K562 (cell line): ENCODE results near the gene PPFIA3. TPM values are rescaled to one million over a fixed set of nuclear protein-coding genes. Genes with fewer than 3 reads are reported as not detected.

Source experiments
- GABPB2 ChIP-seq: fragments of 250-450 bp; sonication (Bioruptor Pico); conservative IDR thresholded peaks from 2 replicates; pipeline ENCODE4 v1.5.1; 2021; ENCODE audit warnings: mild to moderate bottlenecking
- HDAC3 ChIP-seq: fragments of 450-650 bp; IDR thresholded peaks from 2 replicates; pipeline ENCODE4 v1.6.1; 2018; ENCODE audit warnings: borderline replicate concordance, mild to moderate bottlenecking, moderate library complexity; ENCODE audit not compliant: partially characterized antibody
- HDGF ChIP-seq: fragments of 450-650 bp; IDR thresholded peaks from 2 replicates; pipeline ENCODE4 v1.6.1; 2016
- MAX ChIP-seq: sonication (generic); formaldehyde crosslinking; IDR thresholded peaks from 2 replicates; pipeline ENCODE4 v1.9.0; 2022; ENCODE audit warnings: mild to moderate bottlenecking, missing genetic modification reagents
- MAZ ChIP-seq, 2 experiments: fragments of 450-650 bp in 1 of 2; sonication (generic) in 1 of 2; formaldehyde crosslinking; IDR thresholded peaks in 1 of 2; conservative IDR thresholded peaks in 1 of 2; 2 replicates each; pipeline versions ENCODE4 v1.4.0 to v1.5.0; 2020; ENCODE audit warnings: mild to moderate bottlenecking in 1 of 2, missing genetic modification reagents in 1 of 2
- PTBP1 ChIP-seq: fragments of 200-400 bp; formaldehyde crosslinking; IDR thresholded peaks from 2 replicates; pipeline ENCODE4 v1.6.1; 2017; ENCODE audit warnings: low read depth, low read length
- PTTG1 ChIP-seq: fragments of 450-650 bp; IDR thresholded peaks from 2 replicates; pipeline ENCODE4 v1.6.1; 2016; ENCODE audit warnings: low read depth, mild to moderate bottlenecking, missing genetic modification characterization, missing compliant biosample characterization
- SFPQ ChIP-seq: fragments of 200-400 bp; formaldehyde crosslinking; IDR thresholded peaks from 2 replicates; pipeline ENCODE4 v1.6.1; 2017; ENCODE audit warnings: mild to moderate bottlenecking, low read depth, low read length, moderate library complexity
- SLC30A9 ChIP-seq: fragments of 250-450 bp; sonication (Bioruptor Pico); IDR thresholded peaks from 2 replicates; pipeline ENCODE4 v1.8.0; 2022; ENCODE audit warnings: mild to moderate bottlenecking, moderate library complexity
- SMAD1 ChIP-seq: fragments of 150-350 bp; IDR thresholded peaks from 2 replicates; pipeline ENCODE4 v1.6.1; 2014; ENCODE audit warnings: low read length, low read depth; ENCODE audit not compliant: partially characterized antibody
- SMARCC2 ChIP-seq: fragments of 450-650 bp; IDR thresholded peaks from 2 replicates; pipeline ENCODE4 v1.6.1; 2017; ENCODE audit warnings: antibody characterized with exemption, moderate library complexity, mild to moderate bottlenecking, low read depth
- ZNF133 ChIP-seq: fragments of 250-450 bp; sonication (Bioruptor Pico); IDR thresholded peaks from 2 replicates; pipeline ENCODE4 v1.4.0; 2020; ENCODE audit warnings: mild to moderate bottlenecking
- ZNF431 ChIP-seq: sonication (generic); formaldehyde crosslinking; IDR thresholded peaks from 2 replicates; pipeline ENCODE4 v1.8.0; 2022; ENCODE audit warnings: mild to moderate bottlenecking, missing genetic modification reagents
- ZNF79 ChIP-seq: fragments of 250-450 bp; sonication (Bioruptor Pico); IDR thresholded peaks from 2 replicates; pipeline ENCODE4 v1.4.0; 2020; ENCODE audit warnings: low read depth, mild to moderate bottlenecking, moderate library complexity
- polyA plus RNA-seq, 8 experiments: library from polyadenylated mRNA; depleted of rRNA in 4 of 8; stranded (reverse) in 5 of 8; unstranded in 3 of 8; fragments of >200 nt; fragmentation: Nextera tagmentation in 2 of 8; fragmentation: Illumina TruSeq in 1 of 8; extraction: Ambion mirVana in 2 of 8; extraction: Trizol in 1 of 8; gene quantifications; 2 replicates each; pipeline versions ENCODE4 v1.2.1 to v1.2.3, GENCODE V29; 2011 to 2014; ENCODE audit warnings: inconsistent platforms in 1 of 8, missing spikeins in 1 of 8
- total RNA-seq, 7 experiments: library from RNA; depleted of rRNA in 6 of 7; stranded (reverse); fragments of >200 nt in 6 of 7; fragmentation: Illumina TruSeq in 2 of 7; extraction: Trizol in 2 of 7; gene quantifications; 2 replicates each; pipeline versions ENCODE4 v1.2.1 to v1.2.3, GENCODE V29; 2011 to 2021; ENCODE audit warnings: low replicate concordance in 1 of 7
- TF ChIP-seq, protein P1 (sequence below): fragments of 450-650 bp; IDR thresholded peaks from 2 replicates; pipeline ENCODE4 v1.6.1; 2018; ENCODE audit not compliant: partially characterized antibody
- TF ChIP-seq, protein P2 (sequence below), 2 experiments: fragments of 150-350 bp in 1 of 2; IDR thresholded peaks; 2 replicates each; pipeline ENCODE4 v1.6.1; 2012 to 2016; ENCODE audit warnings: low read depth in 2 of 2, low read length in 2 of 2, mild to moderate bottlenecking in 1 of 2, moderate library complexity in 1 of 2
- TF ChIP-seq, protein P3 (sequence below): fragments of 450-650 bp; formaldehyde crosslinking; IDR thresholded peaks from 2 replicates; pipeline ENCODE4 v1.4.0; 2020; ENCODE audit warnings: mild to moderate bottlenecking, moderate library complexity

PPFIA3 gene
- total and polyA plus RNA-seq, 9 of the 15 experiments (the other 6 are each of a cell fraction or from before 2014, with no cell fraction given), result 0.10 to 53.0 (median 17.6) TPM

- TF ChIP-seq, protein P1, sequence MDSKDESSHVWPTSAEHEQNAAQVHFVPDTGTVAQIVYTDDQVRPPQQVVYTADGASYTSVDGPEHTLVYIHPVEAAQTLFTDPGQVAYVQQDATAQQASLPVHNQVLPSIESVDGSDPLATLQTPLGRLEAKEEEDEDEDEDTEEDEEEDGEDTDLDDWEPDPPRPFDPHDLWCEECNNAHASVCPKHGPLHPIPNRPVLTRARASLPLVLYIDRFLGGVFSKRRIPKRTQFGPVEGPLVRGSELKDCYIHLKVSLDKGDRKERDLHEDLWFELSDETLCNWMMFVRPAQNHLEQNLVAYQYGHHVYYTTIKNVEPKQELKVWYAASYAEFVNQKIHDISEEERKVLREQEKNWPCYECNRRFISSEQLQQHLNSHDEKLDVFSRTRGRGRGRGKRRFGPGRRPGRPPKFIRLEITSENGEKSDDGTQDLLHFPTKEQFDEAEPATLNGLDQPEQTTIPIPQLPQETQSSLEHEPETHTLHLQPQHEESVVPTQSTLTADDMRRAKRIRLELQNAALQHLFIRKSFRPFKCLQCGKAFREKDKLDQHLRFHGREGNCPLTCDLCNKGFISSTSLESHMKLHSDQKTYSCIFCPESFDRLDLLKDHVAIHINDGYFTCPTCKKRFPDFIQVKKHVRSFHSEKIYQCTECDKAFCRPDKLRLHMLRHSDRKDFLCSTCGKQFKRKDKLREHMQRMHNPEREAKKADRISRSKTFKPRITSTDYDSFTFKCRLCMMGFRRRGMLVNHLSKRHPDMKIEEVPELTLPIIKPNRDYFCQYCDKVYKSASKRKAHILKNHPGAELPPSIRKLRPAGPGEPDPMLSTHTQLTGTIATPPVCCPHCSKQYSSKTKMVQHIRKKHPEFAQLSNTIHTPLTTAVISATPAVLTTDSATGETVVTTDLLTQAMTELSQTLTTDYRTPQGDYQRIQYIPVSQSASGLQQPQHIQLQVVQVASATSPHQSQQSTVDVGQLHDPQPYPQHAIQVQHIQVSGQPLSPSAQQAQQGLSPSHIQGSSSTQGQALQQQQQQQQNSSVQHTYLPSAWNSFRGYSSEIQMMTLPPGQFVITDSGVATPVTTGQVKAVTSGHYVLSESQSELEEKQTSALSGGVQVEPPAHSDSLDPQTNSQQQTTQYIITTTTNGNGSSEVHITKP, result peak; percentile 88
- TF ChIP-seq ZNF79, result no peak
- TF ChIP-seq SLC30A9 (CRISPR knock-in tag), result no peak
- no peak for TF ChIP-seq SMAD1
- TF ChIP-seq GABPB2 (CRISPR knock-in tag), result no peak
- TF ChIP-seq SMARCC2, result no peak
- no peak for TF ChIP-seq HDAC3
- no peak for TF ChIP-seq PTBP1
- no peak for TF ChIP-seq PTTG1 (tag)
- TF ChIP-seq MAX (CRISPR knock-in tag), result no peak; the same call in 1 of the 2 replicates
- TF ChIP-seq, protein P2, sequence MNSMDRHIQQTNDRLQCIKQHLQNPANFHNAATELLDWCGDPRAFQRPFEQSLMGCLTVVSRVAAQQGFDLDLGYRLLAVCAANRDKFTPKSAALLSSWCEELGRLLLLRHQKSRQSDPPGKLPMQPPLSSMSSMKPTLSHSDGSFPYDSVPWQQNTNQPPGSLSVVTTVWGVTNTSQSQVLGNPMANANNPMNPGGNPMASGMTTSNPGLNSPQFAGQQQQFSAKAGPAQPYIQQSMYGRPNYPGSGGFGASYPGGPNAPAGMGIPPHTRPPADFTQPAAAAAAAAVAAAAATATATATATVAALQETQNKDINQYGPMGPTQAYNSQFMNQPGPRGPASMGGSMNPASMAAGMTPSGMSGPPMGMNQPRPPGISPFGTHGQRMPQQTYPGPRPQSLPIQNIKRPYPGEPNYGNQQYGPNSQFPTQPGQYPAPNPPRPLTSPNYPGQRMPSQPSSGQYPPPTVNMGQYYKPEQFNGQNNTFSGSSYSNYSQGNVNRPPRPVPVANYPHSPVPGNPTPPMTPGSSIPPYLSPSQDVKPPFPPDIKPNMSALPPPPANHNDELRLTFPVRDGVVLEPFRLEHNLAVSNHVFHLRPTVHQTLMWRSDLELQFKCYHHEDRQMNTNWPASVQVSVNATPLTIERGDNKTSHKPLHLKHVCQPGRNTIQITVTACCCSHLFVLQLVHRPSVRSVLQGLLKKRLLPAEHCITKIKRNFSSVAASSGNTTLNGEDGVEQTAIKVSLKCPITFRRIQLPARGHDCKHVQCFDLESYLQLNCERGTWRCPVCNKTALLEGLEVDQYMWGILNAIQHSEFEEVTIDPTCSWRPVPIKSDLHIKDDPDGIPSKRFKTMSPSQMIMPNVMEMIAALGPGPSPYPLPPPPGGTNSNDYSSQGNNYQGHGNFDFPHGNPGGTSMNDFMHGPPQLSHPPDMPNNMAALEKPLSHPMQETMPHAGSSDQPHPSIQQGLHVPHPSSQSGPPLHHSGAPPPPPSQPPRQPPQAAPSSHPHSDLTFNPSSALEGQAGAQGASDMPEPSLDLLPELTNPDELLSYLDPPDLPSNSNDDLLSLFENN (IDR thresholded peaks at IDR 0.05; ENCODE audit: low read depth in 2 of 2, low read length in 2 of 2), result no peak
- no peak for TF ChIP-seq SFPQ
- TF ChIP-seq MAZ (CRISPR knock-in tag; conservative IDR thresholded peaks at IDR 0.05 in 1 of 2, IDR thresholded peaks at IDR 0.05 in 1 of 2), result peak; percentile 29 to 72; a peak in 2 of 4 replicates
- no peak for TF ChIP-seq ZNF133 (CRISPR knock-in tag)
- TF ChIP-seq ZNF431 (CRISPR knock-in tag), result no peak
- TF ChIP-seq, protein P3, sequence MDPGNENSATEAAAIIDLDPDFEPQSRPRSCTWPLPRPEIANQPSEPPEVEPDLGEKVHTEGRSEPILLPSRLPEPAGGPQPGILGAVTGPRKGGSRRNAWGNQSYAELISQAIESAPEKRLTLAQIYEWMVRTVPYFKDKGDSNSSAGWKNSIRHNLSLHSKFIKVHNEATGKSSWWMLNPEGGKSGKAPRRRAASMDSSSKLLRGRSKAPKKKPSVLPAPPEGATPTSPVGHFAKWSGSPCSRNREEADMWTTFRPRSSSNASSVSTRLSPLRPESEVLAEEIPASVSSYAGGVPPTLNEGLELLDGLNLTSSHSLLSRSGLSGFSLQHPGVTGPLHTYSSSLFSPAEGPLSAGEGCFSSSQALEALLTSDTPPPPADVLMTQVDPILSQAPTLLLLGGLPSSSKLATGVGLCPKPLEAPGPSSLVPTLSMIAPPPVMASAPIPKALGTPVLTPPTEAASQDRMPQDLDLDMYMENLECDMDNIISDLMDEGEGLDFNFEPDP, result no peak
- TF ChIP-seq HDGF, result peak; percentile 97
Measured at GRCh38 chr19:49142866-49143335, 23.6 kb downstream of the PPFIA3 start (continued).
